Heart left ventricle (tissue), 16 donors: Measurements from ENCODE around the gene SLCO3A1. TPM values are rescaled to one million over a fixed set of nuclear protein-coding genes. Genes with fewer than 3 reads are reported as not detected.

Source experiments
- ATAC-seq, 4 donors: fragments of 200-7000 bp; cut with Tn5 transposase; one replicate each; pipeline ENCODE4 v1.9.1; 2020 to 2022; ENCODE audit warnings: moderate library complexity in 4 of 4, mild to moderate bottlenecking in 3 of 4, moderate number of reproducible peaks in 1 of 4
- DNase-seq, 5 donors: peaks; one replicate each; pipeline ENCODE4 v3.0.0-alpha.2; 2020
- H3K27ac ChIP-seq, 12 donors: fragments of 200-600 bp; sonication (generic) in 4 of 12; one replicate each; pipeline versions ENCODE4 v1.5.0 to v1.8.0; 2016 to 2022; ENCODE audit warnings: mild to moderate bottlenecking in 2 of 12
- H3K27me3 ChIP-seq, 9 donors: fragments of 200-600 bp; sonication (generic) in 2 of 9; one replicate each; pipeline versions ENCODE4 v1.5.1 to v1.8.0; 2016 to 2022; ENCODE audit warnings: mild to moderate bottlenecking in 3 of 9
- H3K36me3 ChIP-seq, 9 donors: fragments of 200-600 bp; sonication (generic) in 2 of 9; one replicate each; pipeline versions ENCODE4 v1.5.0 to v1.8.0; 2018 to 2022; ENCODE audit warnings: mild to moderate bottlenecking in 2 of 9
- H3K4me1 ChIP-seq, 12 donors: fragments of 200-600 bp; sonication (generic) in 4 of 12; one replicate each; pipeline versions ENCODE4 v1.5.0 to v1.8.0; 2016 to 2022; ENCODE audit warnings: mild to moderate bottlenecking in 3 of 12
- H3K4me3 ChIP-seq, 12 donors: fragments of 200-600 bp; sonication (generic) in 4 of 12; one replicate each; pipeline versions ENCODE4 v1.5.0 to v1.8.0; 2017 to 2022; ENCODE audit warnings: mild to moderate bottlenecking in 9 of 12, moderate library complexity in 4 of 12
- H3K9me3 ChIP-seq, 12 donors: fragments of 200-600 bp; sonication (generic) in 4 of 12; one replicate each; pipeline versions ENCODE4 v1.5.0 to v1.8.0; 2016 to 2022; ENCODE audit warnings: mild to moderate bottlenecking in 1 of 12
- CTCF ChIP-seq, 12 donors: fragments of 200-600 bp; sonication (generic) in 4 of 12; IDR thresholded peaks; one replicate each; pipeline versions ENCODE4 v1.5.0 to v1.8.0; 2018 to 2022; ENCODE audit warnings: antibody characterized with exemption in 12 of 12, mild to moderate bottlenecking in 5 of 12
- POLR2A ChIP-seq, 2 donors: fragments of 450-650 bp; IDR thresholded peaks; one replicate each; pipeline ENCODE4 v1.6.1; 2017; ENCODE audit warnings: antibody characterized with exemption in 2 of 2, mild to moderate bottlenecking in 2 of 2, moderate library complexity in 2 of 2
- WGBS, 4 donors: extraction: QIAGEN DNeasy Blood & Tissue Kit in 2 of 4; methylation state at CpG; one replicate each; pipeline versions ENCODE4 v1.1.5 to v1.1.7; 2013 to 2018; 5-methylcytosine and 5-hydroxymethylcytosine counted together
- intact Hi-C, 10 donors: fragments of 100-400 bp; cut with DNase I; formaldehyde crosslinking; loops; one replicate each; pipeline versions ENCODE4 v1.11.1 to v1.14.2; 2022
- polyA plus RNA-seq, 2 donors: library from polyadenylated mRNA; stranded (reverse); fragments of 200-250 nt; gene quantifications; one replicate each; pipeline ENCODE4 v1.2.3, GENCODE V29; 2013
- total RNA-seq, 9 donors: library from RNA; depleted of rRNA in 2 of 9; stranded (reverse); fragments of >200 nt in 2 of 9; fragmentation: NEBNext Ultra II Directional in 3 of 9; extraction: Animal tissue kit (Norgen Biotek cat#: 25700) in 3 of 9; gene quantifications; one replicate each; pipeline versions ENCODE4 v1.1.0 to v1.2.4, GENCODE V29; 2016 to 2023
- donor health status: ischemic (EF 13 %, LVEDD 7.1; RV severe dilation, severe dysfunction).
- donor health status: healthy with polysubstance abuse.
- donor health status: DM: no; HTN: yes; CAD: no.
- donor health status: DM: no; HTN: no; CAD: no.
- donor health status: ischemic (EF 25% LVEDD 6.9; RV normal size, moderate dysfunction).
- donor health status: ischemic (EF 25% LVEDD 5.7; RV mildly dilated, moderate dysfunction).
- donor health status: healthy.
- donor health status: DM: yes; HTN: yes; CAD: no.
- donor health status: ischemic (EF 35%, LVEDD 5.7; RV mildly dilated, moderate dysfunction).
- donor health status: nonischemic (EF 11% LVEDD 7.7; RV severe dilation, severe dysfunction).
- donor health status: DM: yes; HTN: yes; CAD: no.
- donor health status: PGD.
- donor health status: ischemic (EF 29% LVEDD 5.4; RV normal size, mild dysfunction).
- donor health status: nonischemic (EF 23%, LVEDD 6.1; RV moderate dilation, normal function).

SLCO3A1 gene
- total and polyA plus RNA-seq, 11 donors: 26.3 to 64.2 (median 50.2) TPM

- intact Hi-C loops: no loop called here
Observed at GRCh38 chr15:92178911-92179310, 325.4 kb downstream of the SLCO3A1 start.

GRCh38 chr15:92184142-92184541 is 330.6 kb downstream of the SLCO3A1 start:
- 50 to 73% (median 66%) methylated on average over 3 of the region's 3 CpGs for WGBS, 4 donors
- ATAC-seq: no peak

More at GRCh38 chr15:92178911-92179310, 325.4 kb downstream of the SLCO3A1 start:
- Histone ChIP-seq H3K9me3 (no peaks in the 10 kb centered on the region), H3K27me3 (no peaks in the 10 kb centered on the region), H3K27ac (no peak overlapping the region), H3K4me1 (peaks cover 0 to 2% (median 0%) of the 10 kb centered on the region in 12 donors), H3K4me3 (no peak overlapping the region), H3K36me3 (no peaks in the 10 kb centered on the region)
- TF ChIP-seq CTCF (IDR thresholded peaks at IDR 0.05): no peak
- TF ChIP-seq POLR2A (IDR thresholded peaks at IDR 0.05): no peak
- no peak for DNase-seq
- WGBS, 4 donors: 66 to 76% (median 72%) methylated on average over 4 of the region's 4 CpGs
- ATAC-seq: no peak

GRCh38 chr15:92184679-92185230 is 331.2 kb downstream of the SLCO3A1 start:
- Histone ChIP-seq H3K4me1 (peaks cover 0 to 13% (median 0%) of the 10 kb centered on the region in 12 donors), H3K36me3 (no peaks in the 10 kb centered on the region), H3K27me3 (no peaks in the 10 kb centered on the region), H3K4me3 (no peak overlapping the region), H3K9me3 (no peaks in the 10 kb centered on the region), H3K27ac (no peak overlapping the region)
- ATAC-seq: peak in 1 of 4 donors; percentile 16
- intact Hi-C loops: no loop called here
- DNase-seq: no peak
- 83 to 88% (median 87%) methylated on average over 8 of the region's 8 CpGs for WGBS, 4 donors
- no peak for TF ChIP-seq POLR2A (IDR thresholded peaks at IDR 0.05)
- TF ChIP-seq CTCF (IDR thresholded peaks at IDR 0.05): no peak

More at GRCh38 chr15:92184142-92184541, 330.6 kb downstream of the SLCO3A1 start:
- no peaks in the 10 kb centered on the region for H3K9me3 ChIP-seq
- no peaks in the 10 kb centered on the region for H3K27me3 ChIP-seq
- H3K4me1 ChIP-seq: peaks cover 0 to 13% (median 0%) of the 10 kb centered on the region in 12 donors
- intact Hi-C loops: no loop called here
- TF ChIP-seq POLR2A (IDR thresholded peaks at IDR 0.05) (no peak), CTCF (IDR thresholded peaks at IDR 0.05) (no peak)
- H3K4me3 ChIP-seq: no peak overlapping the region
- no peak for DNase-seq
- no peaks in the 10 kb centered on the region for H3K36me3 ChIP-seq
- no peak overlapping the region for H3K27ac ChIP-seq

GRCh38 chr15:92187975-92188374 is 334.5 kb downstream of the SLCO3A1 start:
- H3K36me3 ChIP-seq: no peaks in the 10 kb centered on the region
- no peak overlapping the region for H3K4me3 ChIP-seq
- intact Hi-C loops: no loop called here
- ATAC-seq: peak in 1 of 4 donors; percentile 54
- no peak overlapping the region for H3K27ac ChIP-seq
- TF ChIP-seq POLR2A (IDR thresholded peaks at IDR 0.05): no peak
- TF ChIP-seq CTCF (IDR thresholded peaks at IDR 0.05): no peak
- 33 to 51% (median 36%) methylated on average over 4 of the region's 4 CpGs for WGBS, 4 donors
- peaks cover 0 to 13% (median 0%) of the 10 kb centered on the region in 12 donors for H3K4me1 ChIP-seq
- H3K9me3 ChIP-seq: no peaks in the 10 kb centered on the region
- H3K27me3 ChIP-seq: no peaks in the 10 kb centered on the region
- no peak for DNase-seq
